ENCODE measurements around the gene CDHR4. TPM values are rescaled to one million over a fixed set of nuclear protein-coding genes. Genes with fewer than 3 reads are reported as not detected.
A peak's percentile ranks its signal among the peaks of the same experiment; 100 is the strongest.
"Not testable (repeated sequence)": the region's sequence is repeated elsewhere in the genome, so short reads cannot be mapped to it uniquely, and the experiment has no call there.

The CDHR4 gene
- total RNA-seq, 1 experiment from 2014 or later: not detected

DNA sequence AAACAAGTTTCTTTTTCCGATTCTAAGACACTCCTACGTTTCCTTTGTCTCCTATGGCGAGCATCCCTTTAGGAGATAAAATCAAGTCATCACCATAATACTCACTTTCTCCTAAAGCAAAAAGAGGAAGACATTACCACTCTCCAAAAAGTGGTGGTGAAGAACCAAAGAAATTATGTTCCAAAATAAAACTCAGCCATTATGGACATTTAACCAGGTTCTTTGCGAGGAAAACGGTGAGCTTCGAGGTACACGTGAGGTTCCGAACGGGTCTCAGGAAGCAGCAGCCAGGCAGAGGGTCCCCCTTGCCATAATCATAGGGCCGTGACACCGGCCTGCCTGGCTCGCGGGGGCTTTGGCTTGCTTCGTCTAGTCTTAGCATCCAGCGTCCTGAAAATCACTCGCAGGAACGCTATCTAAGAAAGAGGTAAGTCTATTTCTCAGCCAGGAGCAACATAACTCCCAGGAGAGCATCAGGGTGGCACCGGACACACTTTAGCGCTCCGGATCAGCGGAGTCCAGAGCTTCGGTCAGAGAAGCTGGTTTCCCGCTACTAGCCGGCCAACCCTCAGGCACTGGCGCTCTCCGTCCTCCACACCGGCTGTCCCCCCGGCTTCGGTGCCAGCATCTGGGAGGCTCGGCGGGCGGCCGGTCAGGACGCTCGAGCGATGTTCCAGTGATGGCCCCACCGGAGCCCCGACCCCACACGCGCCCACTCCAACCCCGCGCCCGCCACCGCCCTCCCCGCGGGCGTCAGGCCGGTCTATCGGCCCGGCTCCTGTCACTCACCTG is 13.9 kb downstream of the CDHR4 start:
- WGBS (ENCODE audit: extremely low coverage, insufficient read length, low lambda C conversion rate): no CpG with 5 or more reads among the region's 50 CpGs
- Histone ChIP-seq H3K27ac (ENCODE audit: insufficient read length, low read depth, low read length) (no peak overlapping the region), H4K91ac (ENCODE audit: insufficient read length, low read depth, low read length) (no peak overlapping the region), H2AFZ (ENCODE audit: low read length) (no peak overlapping the region), H3K9me3 (ENCODE audit: control insufficient read depth, low read depth, low read length) (no peaks in the 10 kb centered on the region), H2BK15ac (ENCODE audit: low read depth, low read length) (no peak overlapping the region), H4K5ac (ENCODE audit: insufficient read length, low read depth, low read length) (no peak overlapping the region), H2BK20ac (ENCODE audit: low read depth, low read length, poor library complexity, severe bottlenecking) (no peak overlapping the region), H2AK5ac (ENCODE audit: insufficient read length, low read length) (no peak overlapping the region), H3K79me1 (ENCODE audit: insufficient read depth, low read depth, low read length, poor library complexity, severe bottlenecking) (peaks cover 6% of the 10 kb centered on the region), H3K79me2 (ENCODE audit: insufficient read depth, low read length) (peaks cover 2% of the 10 kb centered on the region; the same call in 1 of the 2 replicates), H3K4ac (ENCODE audit: low read depth, low read length) (no peak overlapping the region), H3K4me2 (ENCODE audit: insufficient read depth, insufficient read length, low read length) (peak overlapping the region; percentile 73), H3K9ac (ENCODE audit: extremely low read depth, insufficient read length, low read length) (peak overlapping the region; percentile 87), H4K20me1 (ENCODE audit: control insufficient read depth, insufficient read depth, insufficient read length) (no peaks in the 10 kb centered on the region), H2BK5ac (ENCODE audit: insufficient read length, low read length) (no peak overlapping the region), H3K4me1 (ENCODE audit: insufficient read depth, low read length) (no peaks in the 10 kb centered on the region), H3K18ac (ENCODE audit: insufficient read length, low read depth, low read length) (no peak overlapping the region), H4K8ac (replicated peaks; ENCODE audit: insufficient read length, low read depth, low read length) (no peak overlapping the region), H3K27me3 (ENCODE audit: insufficient read depth, low read length) (no peaks in the 10 kb centered on the region; the same call in 1 of the 2 replicates), H3K23ac (ENCODE audit: insufficient read length, low read depth, low read length) (no peak overlapping the region), H3K56ac (ENCODE audit: insufficient read length, low read depth, low read length) (no peak overlapping the region), H3K23me2 (ENCODE audit: insufficient read length, low read depth, low read length, poor library complexity, severe bottlenecking) (peaks cover 5% of the 10 kb centered on the region), H3T11ph (ENCODE audit: low read length) (no peak overlapping the region), H2BK12ac (ENCODE audit: insufficient read length, low read depth, low read length) (no peak overlapping the region), H3K14ac (ENCODE audit: insufficient read depth, low read length) (no peak overlapping the region), H2BK120ac (ENCODE audit: low read depth, low read length, poor library complexity, severe bottlenecking) (no peak overlapping the region)
- TF ChIP-seq CTCF (conservative IDR thresholded peaks at IDR 0.05): no peak
- DNase-seq: no peak
- H3K36me3 Mint-ChIP-seq (ENCODE audit: insufficient read depth in 1 of 3, low read depth in 3 of 3): peaks cover 12 to 31% (median 27%) of the 10 kb centered on the region in 3 experiments
- H3K4me3 Mint-ChIP-seq: peak overlapping the region; percentile 87 to 92
- peaks cover 13 to 19% of the 10 kb centered on the region in 2 experiments for H3K4me1 Mint-ChIP-seq
- H3K27me3 Mint-ChIP-seq (ENCODE audit: low read depth): no peaks in the 10 kb centered on the region; the same call in 1 of the 2 replicates
- no peaks in the 10 kb centered on the region; a peak in 1 of 5 replicates for H3K9me3 Mint-ChIP-seq
- H3K27ac Mint-ChIP-seq: peak overlapping the region; percentile 62 to 87 (median 83); a peak in 4 of 7 replicates

- not testable (repeated sequence) for H3K23me2 ChIP-seq (ENCODE audit: insufficient read length, low read depth, low read length, poor library complexity, severe bottlenecking); H3K79me2 ChIP-seq (ENCODE audit: insufficient read depth, low read length); H3K9me3 ChIP-seq (ENCODE audit: control insufficient read depth, low read depth, low read length); H2AK5ac ChIP-seq (ENCODE audit: insufficient read length, low read length); H3K14ac ChIP-seq (ENCODE audit: insufficient read depth, low read length); H4K20me1 ChIP-seq (ENCODE audit: control insufficient read depth, insufficient read depth, insufficient read length); H2BK5ac ChIP-seq (ENCODE audit: insufficient read length, low read length); H3K9me3 Mint-ChIP-seq; H2BK20ac ChIP-seq (ENCODE audit: low read depth, low read length, poor library complexity, severe bottlenecking); H3T11ph ChIP-seq (ENCODE audit: low read length); H3K27ac ChIP-seq (ENCODE audit: insufficient read length, low read depth, low read length); H3K4me3 Mint-ChIP-seq; H4K91ac ChIP-seq (ENCODE audit: insufficient read length, low read depth, low read length); H2BK12ac ChIP-seq (ENCODE audit: insufficient read length, low read depth, low read length); H3K18ac ChIP-seq (ENCODE audit: insufficient read length, low read depth, low read length); H3K79me1 ChIP-seq (ENCODE audit: insufficient read depth, low read depth, low read length, poor library complexity, severe bottlenecking); H3K4me1 ChIP-seq (ENCODE audit: insufficient read depth, low read length); H4K8ac ChIP-seq (replicated peaks; ENCODE audit: insufficient read length, low read depth, low read length); H2BK15ac ChIP-seq (ENCODE audit: low read depth, low read length); H3K23ac ChIP-seq (ENCODE audit: insufficient read length, low read depth, low read length); H3K4ac ChIP-seq (ENCODE audit: low read depth, low read length); H2BK120ac ChIP-seq (ENCODE audit: low read depth, low read length, poor library complexity, severe bottlenecking); DNase-seq; H3K27me3 Mint-ChIP-seq (ENCODE audit: low read depth); H2AFZ ChIP-seq (ENCODE audit: low read length); H4K5ac ChIP-seq (ENCODE audit: insufficient read length, low read depth, low read length); H3K4me2 ChIP-seq (ENCODE audit: insufficient read depth, insufficient read length, low read length); H3K27me3 ChIP-seq (ENCODE audit: insufficient read depth, low read length); H3K56ac ChIP-seq (ENCODE audit: insufficient read length, low read depth, low read length); H3K9ac ChIP-seq (ENCODE audit: extremely low read depth, insufficient read length, low read length)
- H3K27ac Mint-ChIP-seq: peak overlapping the region in 1 of 3 experiments; percentile 53; a peak in 1 of 7 replicates
- no CpG with 5 or more reads among the region's 9 CpGs for WGBS (ENCODE audit: extremely low coverage, insufficient read length, low lambda C conversion rate)
- H3K36me3 Mint-ChIP-seq (ENCODE audit: insufficient read depth in 1 of 3, low read depth in 3 of 3): peaks cover 18 to 45% (median 43%) of the 10 kb centered on the region in 3 experiments
- peaks cover 12 to 14% of the 10 kb centered on the region in 2 experiments for H3K4me1 Mint-ChIP-seq
Measured at GRCh38 chr3:49782277-49782676, 17.4 kb downstream of the CDHR4 start.

Measured in H9 (cell line).